HG02798 (cell line): ENCODE data around the gene MEGF6.

Source experiments
- ATAC-seq: cut with Tn5 transposase; IDR thresholded peaks from one replicate; pipeline ENCODE4 v1.9.1; 2021; ENCODE audit warnings: mild to moderate bottlenecking; ENCODE audit not compliant: unreplicated experiment, poor library complexity

The MEGF6 gene

DNA sequence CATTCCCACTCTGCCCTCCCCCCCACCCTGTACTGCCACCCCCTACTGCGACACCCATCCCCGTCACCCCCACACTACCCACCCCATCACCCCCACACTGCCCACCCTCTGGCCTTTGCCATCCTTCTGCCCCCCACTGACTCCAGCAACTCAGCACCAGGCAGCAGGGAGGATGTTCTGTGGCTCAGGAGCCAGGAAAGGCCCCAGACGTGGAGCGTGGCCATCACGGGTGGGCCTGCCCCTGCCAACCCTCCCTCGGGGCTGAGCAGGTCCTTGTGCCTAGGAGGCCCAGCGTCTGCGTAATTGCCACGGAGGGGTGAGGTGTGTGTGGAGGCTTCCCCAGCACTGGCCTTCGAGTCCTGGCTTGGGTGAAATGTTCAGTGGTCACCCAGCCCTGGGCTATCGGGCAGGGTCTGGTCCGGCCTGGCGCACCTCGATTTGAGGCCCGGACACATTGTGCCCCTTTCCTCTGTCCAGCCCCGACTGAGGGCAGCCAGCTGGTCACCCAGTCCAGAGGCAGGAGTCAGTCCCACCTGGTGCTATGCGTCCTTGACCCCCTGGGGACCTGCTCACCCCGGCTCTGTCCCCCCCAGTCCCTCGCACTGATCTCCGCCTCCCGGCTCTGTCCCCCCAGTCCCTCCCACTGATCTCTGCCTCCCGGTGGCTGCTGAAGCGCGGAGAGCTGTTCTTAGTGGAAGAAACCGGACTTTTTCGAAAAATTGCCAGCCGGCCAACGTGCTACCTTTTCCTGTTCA is 133.9 kb downstream of the MEGF6 start:
- no peak for ATAC-seq

DNA sequence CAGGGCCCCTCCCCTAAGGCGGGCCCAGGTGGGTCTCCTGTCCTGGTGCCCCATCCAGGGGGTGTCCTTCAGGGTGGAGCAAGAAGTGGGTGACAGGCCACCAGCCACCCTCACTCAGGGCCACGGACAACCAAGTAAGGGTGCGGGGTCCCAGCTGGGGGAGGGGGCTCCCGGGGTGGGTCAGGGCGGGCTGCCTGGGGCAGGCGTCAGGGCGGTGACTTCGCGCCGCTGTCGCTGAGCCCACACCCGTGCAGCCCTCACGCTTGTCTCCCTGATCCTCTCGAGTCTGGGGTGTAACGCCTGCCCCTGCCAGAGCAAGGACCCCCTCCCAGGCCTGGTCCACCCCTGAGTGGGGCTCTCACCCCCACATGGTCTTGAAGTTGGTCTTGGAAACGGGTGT is 134.6 kb downstream of the MEGF6 start:
- no peak for ATAC-seq

DNA sequence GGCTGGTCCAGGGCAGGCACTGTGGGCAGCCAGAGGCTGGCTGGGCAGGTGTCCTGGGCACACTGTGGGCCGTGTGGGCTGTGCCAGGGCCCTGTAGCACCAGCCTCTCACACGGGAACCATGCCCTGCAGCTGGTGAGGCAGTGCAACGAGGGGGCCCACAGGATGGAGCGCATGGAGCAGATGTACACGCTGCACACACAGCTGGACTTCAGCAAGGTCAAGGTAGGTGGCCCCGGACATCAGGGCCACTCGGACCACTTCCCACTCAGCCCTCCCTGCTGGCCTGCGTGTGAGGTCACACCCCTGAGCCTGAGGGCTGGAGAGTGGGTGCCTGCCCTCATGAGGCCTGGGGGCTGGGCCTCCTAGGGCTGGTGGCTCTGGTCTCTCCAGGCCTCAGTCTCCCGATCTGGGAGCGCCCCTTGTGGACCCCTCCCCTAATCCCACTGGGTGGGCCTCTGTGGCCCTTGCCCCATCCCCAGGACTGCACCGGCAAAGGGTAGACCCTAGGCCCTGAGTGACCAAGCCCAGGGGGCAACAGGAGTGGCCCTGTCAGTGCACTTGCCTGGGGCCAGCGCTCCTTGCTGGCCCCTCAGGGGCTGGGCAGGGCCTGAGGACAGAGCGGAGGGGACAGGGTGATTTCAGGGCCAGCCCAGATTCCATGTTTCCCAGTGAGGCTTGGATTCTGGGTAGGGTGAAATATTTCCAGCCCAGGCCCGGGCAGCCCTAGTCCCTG is 135.3 kb downstream of the MEGF6 start:
- ATAC-seq = no peak

DNA sequence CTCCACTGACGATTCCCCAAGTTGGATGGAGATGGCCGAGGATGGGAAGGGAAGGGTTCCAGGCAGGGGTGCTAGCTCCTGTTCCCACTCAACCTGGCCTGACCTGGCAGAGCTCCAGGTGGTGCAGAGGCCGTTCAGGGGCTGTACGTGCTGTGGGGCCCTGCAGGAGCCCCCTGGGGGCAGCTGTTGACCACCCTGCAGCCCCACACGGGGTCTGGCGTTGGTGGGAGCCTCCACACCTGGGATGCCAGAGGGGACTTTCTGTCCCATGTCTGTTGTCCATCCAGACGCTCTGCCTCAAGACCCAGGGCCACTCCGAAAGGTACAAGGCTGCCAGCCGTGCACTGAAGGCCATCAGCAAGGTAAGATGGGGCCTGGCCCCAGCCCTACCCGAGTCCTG is 136.9 kb downstream of the MEGF6 start:
- ATAC-seq = no peak

DNA sequence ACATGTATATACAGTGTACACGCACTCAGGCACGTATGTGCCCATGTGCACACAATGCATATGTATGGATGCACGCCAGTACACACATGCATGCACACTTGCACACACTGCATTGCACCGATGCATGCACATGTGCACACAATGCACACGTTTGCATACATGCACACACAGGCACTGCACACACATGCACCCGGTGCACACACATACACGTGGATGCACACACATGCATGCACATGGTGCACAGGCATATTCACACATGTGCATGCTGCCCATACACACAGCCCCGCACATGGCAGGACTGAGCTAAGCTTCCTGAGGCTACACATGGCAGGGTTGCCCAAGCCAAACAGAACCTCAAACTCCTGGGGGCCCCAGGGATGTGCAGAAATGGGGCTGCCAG is 137.3 kb downstream of the MEGF6 start:
- no peak for ATAC-seq

DNA sequence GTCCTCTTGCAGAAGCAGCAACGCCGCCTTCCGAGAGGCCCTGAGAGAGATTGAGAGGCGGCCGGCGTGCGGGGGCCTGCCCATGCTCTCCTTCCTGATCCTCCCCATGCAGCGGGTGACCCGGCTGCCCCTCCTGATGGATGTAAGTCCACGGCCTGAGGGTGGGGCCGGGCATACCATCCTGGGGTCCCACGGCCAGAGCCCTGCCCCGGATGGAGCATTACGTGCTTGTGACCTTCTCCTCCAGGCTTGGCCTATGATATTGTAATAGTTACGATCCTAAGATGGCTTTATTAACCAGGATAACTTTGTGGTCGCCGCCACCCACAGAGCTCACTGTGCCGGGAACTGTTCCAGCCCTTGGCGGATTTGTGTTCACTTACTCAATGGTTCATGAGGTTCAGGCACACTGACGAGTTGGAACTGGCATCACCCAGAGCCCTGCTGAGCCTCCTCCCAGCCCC is 137.9 kb downstream of the MEGF6 start:
- no peak for ATAC-seq

DNA sequence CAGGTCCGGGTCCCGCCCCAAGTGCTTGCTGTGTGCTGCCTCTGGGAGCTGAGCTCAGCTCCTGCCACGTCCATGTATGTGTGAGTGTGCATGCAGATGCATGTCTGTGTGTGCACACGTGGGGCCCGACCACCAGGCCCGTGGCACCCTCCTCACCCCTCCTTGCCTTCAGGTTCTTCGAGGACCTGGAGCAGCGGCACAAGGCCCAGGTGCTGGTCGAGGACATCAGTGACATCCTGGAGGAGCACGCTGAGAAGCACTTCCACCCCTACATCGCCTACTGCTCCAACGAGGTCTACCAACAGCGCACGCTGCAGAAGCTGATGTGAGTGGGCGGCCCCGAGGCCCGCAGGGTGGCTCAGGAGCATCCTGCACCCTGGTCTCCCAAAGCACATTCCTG is 138.4 kb downstream of the MEGF6 start:
- no peak for ATAC-seq

DNA sequence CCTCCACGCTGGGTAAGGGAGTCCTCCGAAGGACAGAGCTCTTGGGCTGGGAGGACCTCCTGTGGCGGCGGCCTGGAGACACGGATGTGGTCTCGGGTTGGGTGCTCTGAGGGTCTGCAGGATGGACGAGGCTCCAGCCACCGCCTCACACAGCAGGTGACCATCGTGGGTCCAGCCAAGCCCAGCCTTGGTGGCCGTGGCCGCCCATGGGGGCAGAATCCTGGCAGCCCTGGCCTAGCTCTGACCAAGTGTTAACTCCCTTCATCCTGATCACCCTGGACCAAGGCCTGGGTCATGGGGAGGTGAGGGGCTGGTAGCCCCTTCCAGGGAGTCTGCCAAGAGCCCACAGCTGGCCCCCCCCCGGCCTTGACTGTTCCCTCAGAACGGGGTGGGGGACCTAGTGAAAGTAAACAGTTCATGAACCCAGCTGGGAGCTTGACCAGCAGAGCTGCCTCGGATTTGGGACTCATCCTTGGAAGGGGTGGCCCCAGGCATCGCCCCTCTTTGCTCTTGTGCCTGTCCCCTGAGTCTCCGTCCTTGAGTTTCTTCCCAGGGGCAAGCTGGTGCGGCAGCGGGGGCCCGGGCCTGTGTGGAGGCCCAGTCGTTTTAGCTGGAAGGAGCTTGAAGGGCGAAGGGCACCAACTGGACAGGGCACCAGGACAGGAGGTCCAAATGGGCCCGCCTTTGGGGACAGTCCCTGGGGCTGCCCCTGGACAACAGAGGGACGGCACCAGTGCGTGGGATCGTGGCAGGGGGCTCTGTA is 139.0 kb downstream of the MEGF6 start:
- no peak for ATAC-seq

DNA sequence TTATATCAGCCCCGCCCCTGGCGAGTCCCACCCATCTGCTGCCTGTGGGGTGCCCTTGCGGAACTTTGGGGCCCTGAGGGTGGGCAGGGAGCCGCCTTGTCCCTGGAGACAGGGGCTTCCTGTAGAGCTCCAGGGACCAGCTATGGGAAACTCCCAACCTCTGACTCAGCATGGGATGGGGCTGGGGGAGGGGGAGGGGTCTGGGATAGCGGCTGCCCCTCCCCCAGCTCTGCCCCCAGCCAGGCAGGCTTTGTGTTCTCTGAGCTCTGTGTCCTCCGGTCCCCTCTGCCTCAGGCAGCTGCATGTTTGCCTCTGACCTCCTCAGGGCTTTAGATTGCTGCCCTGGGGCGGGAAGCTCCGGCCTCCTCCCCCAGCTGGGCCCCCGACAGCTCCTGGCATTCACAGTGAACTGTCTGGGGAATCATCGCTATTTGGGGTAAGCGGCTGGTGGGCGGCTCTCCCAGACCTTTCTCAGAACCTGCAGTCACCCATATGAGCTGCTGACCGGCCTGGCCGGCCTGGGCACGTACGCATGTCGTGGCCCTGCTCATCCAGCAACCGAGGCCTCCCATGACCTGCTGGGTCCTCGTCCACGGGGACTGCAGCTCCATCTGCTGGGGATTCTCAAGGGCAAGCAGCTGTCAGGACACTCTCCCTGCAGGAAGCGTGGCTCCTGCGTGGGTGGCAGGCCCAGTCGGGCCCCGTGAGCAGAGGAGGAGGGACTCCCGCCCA is 139.8 kb downstream of the MEGF6 start:
- no peak for ATAC-seq

DNA sequence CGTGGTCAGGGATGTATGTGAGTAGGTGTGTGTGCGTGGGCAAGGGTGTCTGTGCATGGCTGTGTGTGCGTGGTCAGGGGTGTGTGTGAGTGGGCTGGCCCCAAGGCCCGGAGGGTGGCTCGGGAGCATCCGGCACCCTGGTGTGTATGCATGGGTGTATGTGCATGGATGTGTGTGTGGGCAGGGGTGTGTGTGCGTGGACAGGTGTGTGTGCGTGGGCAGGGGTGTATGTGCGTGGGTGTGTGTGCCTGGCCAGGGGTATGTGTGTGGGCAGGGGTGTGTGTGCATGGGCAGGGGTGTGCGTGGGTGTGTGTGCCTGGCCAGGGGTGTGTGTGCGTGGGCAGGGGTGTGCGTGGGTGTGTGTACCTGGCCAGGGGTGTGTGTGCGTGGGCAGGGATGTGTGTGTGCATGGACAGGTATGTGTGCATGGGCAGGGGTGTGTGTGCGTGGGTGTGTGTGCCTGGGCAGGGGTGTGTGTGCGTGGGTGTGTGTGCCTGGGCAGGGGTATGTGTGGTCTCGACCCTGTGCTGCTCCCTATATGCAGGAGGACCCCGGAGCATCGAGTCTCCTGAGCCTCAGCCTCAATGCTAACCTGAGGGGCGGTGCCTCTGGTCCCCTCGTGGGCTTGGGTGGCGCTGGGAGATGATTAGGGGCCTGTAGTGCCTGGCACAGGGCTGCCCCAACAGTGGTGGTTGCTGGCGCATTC is 140.5 kb downstream of the MEGF6 start:
- no peak for ATAC-seq

DNA sequence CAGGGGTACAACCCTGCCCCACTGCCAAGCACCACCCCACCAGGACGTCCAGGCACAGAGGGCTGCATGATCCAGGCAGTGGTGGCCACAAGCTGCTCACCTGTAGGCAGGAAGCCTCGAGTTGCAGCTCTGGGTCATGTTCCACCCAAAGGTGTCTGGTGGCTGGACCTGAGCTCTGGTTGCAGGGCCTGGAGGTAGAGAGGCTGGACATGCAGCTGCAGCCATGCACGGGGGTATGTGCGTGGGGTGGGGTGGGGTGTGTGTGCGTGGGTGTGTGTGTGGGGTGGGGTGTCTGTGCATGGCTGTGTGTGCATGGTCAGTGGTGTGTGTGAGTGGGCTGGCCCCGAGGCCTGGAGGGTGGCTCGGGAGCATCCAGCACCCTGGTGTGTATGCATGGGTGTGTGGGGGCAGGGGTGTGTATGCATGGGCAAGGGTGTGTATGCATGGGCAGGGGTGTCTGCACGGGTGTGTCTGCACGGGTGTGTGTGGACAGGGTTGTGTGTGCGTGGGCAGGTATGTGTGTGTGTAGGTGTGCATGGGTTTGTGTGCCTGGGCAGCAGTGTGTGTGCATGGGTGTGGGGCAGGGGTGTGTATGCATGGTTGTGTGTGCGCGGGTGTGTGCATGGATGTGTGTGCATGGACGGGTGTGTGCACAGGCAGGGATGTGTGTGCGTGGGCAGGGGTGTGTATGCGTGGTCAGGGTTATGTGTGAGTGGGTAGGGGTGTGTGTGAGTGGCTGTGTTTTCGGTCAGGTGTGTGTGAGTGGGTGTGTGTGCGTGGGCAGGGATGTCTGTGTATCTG is 141.3 kb downstream of the MEGF6 start:
- ATAC-seq = no peak

DNA sequence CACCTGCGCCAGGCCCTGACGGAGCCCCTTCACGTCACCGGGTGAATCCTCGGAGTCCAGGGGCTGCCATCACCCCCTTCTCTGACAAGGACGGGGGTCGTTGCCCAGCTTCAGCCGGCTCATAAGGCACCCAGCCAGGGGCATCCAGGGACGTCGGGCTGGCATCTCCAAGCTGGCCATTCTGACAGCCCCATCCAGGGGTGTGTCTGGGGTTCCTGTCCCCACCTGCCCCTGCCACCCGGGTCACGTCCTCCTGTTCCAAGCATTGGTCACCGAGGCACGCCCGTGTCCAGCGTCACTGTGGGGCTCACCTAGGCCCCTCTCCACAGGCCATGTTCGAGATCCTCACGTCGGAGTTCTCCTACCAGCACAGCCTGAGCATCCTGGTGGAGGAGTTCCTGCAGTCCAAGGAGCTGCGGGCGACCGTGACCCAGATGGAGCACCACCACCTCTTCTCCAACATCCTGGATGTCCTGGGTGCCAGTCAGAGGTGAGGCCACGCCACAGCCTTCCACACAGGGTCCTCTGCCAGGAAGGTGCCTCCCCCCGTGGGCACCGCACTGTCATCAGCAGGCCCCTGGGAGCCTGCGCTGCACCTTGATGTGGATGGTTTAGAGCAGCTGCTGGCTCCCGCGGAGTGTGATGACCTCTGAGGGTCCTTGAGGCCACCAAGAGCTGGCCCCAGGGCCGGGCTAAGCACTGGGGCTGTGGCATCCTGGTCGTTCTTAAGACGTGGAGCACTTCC is 142.0 kb downstream of the MEGF6 start:
- ATAC-seq = no peak

DNA sequence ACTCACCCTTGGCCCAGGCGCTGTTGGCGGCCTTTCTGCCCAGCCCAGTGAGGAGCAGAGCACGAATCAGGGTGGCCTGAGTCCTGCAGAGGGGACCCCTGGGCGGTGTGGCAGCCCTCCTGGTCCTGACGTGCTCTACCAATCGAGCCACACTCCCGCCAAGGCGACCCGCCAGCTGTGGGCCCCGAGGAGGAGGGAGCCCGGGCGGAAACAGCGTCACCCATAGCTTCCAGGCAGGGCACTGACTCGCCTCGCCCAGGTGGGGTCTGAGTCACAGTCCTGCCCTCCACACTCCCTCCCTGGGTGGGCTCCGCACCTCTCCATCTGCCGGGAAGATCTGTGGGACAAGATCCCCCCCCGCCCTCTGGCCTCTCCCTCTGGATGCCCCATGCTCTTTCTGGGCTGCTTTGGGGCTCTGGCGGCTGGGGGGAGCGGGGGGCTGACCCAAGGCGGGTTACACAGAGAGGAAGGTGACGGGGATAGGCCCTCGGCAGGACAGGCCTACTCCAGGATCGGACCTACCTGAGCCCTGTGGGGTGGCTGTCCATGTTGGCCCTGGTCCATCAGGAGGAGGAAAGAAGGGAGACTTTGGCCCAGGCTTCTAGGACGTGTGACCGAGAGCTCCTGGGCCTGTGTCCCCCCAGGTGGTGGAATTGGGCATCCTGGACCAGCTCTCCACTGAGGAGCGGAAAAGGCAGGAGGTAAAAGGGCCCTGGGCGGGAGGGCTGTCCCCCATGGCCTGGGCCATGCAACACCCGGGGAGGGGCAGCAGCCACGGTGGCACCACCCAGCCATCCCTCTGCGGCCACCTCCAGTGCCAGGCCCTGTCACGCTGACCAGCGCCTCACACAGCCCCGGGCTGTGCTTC is 142.8 kb downstream of the MEGF6 start:
- no peak for ATAC-seq

DNA sequence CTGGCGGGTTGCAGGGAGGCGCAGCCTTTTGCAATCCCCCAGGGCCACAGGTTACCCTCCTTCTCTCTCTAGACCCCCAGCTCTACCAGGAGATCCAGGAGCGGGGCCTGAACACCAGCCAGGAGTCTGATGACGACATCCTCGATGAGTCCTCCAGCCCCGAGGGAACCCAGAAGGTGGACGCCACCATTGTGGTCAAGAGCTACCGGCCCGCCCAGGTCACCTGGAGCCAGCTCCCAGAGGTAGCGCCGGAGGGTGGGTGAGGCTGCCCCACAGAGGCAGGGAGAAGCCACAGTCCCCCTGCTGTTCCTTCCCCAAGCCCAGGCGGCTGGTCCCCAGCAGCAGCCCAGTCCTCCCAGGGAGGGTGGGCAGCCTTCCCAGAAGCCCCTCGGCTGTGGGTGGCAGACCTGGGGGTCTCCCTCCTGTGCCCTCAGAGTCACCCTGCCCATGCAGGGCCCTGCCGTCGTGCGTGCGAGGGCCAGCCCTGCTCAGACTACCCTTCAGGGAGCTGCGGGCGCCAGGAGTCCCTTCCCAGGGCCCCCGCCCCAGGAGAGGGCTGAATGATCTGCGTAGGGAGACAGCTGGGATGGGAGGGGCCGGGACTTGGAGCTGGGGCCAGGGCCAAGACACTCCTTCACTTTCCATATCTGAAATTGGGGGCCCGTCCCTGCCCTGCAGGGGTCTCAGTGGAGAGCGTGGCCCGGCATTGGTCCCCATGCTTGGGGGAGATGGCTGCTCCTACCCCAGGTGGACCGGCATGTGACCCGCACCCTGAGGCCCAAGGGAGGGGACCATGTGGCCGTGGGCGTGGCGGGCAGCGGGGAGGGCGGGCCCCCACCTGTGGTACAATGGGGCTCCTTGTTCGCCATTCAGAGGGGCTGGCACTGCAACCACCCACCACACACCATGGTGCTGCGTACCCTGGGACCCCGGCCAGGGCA is 143.9 kb downstream of the MEGF6 start:
- no peak for ATAC-seq

DNA sequence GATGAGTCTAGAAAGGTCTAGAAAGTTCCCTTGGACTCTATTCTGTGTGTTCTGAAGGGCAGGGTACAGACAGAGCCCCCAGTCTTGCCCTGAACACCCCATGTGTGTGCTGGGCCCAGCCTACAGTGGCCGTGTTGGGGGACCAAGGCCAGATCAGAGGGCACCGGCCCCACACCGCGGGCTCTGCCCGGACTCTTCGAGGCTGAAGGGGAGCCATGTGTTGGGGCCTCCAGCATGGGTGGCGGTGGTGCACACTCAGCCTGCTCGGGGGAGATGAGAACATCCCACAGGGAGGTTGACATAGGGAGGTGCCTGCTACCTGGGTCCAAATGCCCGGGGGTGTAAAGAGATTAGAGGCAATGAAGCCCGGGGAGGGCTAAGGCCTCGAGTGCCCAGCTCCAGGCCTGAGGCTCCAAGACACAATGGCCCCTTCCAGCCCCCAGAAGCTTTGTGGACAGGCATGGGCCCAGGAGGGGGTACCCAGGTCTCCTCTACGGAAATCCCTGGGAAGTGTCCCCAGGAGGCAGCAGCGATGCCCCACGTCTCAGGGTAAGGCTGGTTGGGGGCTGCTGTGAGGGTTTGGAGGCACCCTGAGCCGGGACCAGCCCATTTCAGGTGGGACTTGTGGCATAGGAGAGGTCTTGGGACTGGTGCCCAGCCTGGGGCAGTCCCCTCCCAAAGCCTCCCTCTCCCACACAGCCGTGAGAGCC is 144.8 kb downstream of the MEGF6 start:
- no peak for ATAC-seq

DNA sequence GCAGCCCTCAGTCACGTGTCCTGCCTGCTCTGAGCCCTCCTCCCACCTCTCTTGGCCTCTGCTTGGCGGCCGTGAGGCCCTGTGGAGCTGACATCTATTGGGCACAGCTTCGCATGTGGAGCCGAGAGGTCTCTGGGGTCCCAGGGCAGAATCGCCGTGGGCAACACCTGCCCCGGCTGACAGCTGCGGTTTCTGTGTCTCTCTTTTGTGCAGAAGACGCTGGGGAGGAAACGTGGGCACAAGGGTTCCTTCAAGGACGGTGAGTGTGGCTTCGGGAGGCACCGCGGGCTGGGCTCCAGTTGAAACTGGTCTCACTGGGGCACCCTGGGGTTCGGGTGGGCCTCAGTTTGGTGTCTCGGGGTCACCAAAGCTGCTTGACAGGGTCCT is 145.4 kb downstream of the MEGF6 start:
- ATAC-seq = no peak
